Gastrocnemius medialis (tissue), 4 donors: ENCODE results near the gene MIGA1.
"Not testable (repeated sequence)": the region's sequence is repeated elsewhere in the genome, so short reads cannot be mapped to it uniquely, and the experiment has no call there.

Experiments
- POLR2A ChIP-seq, 2 donors: fragments of 450-650 bp; IDR thresholded peaks; one replicate each; pipeline ENCODE4 v1.6.1; 2017; ENCODE audit warnings: antibody characterized with exemption in 2 of 2, mild to moderate bottlenecking in 2 of 2, moderate library complexity in 2 of 2
- TF ChIP-seq, protein P1 (sequence below), 5 experiments: fragments of 450-650 bp in 3 of 5; fragments of 200-600 bp in 2 of 5; sonication (generic) in 2 of 5; IDR thresholded peaks in 4 of 5; conservative IDR thresholded peaks in 1 of 5; 1 replicate in 4 of 5; 2 replicates in 1 of 5; pipeline ENCODE4 v1.5.1; 2016 to 2019; ENCODE audit warnings: antibody characterized with exemption in 5 of 5, mild to moderate bottlenecking in 3 of 5, moderate library complexity in 3 of 5

DNA sequence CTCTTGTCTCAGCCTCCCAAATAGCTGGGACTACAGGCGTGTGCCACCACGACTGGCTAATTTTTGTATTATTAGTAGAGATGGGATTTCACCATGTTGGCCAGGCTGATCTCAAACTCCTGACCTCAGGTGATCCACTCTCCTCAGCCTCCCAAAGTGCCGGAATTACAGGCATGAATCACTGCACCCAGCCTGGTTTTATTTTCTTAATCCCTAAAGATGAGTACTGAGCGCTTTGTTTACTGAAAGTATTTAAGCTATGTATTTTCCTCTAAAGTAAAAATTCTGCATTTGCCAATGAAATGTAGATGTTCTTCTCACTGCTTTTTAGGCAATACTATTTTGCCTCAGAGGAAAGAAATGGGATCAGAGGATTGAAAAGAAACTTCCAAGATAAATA is 30.0 kb upstream of the MIGA1 start:
- TF ChIP-seq, protein P1, sequence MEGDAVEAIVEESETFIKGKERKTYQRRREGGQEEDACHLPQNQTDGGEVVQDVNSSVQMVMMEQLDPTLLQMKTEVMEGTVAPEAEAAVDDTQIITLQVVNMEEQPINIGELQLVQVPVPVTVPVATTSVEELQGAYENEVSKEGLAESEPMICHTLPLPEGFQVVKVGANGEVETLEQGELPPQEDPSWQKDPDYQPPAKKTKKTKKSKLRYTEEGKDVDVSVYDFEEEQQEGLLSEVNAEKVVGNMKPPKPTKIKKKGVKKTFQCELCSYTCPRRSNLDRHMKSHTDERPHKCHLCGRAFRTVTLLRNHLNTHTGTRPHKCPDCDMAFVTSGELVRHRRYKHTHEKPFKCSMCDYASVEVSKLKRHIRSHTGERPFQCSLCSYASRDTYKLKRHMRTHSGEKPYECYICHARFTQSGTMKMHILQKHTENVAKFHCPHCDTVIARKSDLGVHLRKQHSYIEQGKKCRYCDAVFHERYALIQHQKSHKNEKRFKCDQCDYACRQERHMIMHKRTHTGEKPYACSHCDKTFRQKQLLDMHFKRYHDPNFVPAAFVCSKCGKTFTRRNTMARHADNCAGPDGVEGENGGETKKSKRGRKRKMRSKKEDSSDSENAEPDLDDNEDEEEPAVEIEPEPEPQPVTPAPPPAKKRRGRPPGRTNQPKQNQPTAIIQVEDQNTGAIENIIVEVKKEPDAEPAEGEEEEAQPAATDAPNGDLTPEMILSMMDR (IDR thresholded peaks at IDR 0.05 in 4 of 5, conservative IDR thresholded peaks at IDR 0.05 in 1 of 5): not testable (repeated sequence)
- not testable (repeated sequence) for TF ChIP-seq POLR2A (IDR thresholded peaks at IDR 0.05)
